Dermis microvascular lymphatic vessel endothelial cell (primary cell): Measurements from ENCODE around the gene ATP1A2. TPM values are rescaled to one million over a fixed set of nuclear protein-coding genes. Genes with fewer than 3 reads are reported as not detected.

Experiments
- DNase-seq, 2 donors: peaks; one replicate each; pipeline versions ENCODE4 v3.0.0 to v3.0.0-alpha.2; 2010; ENCODE audit warnings: low read depth in 2 of 2
- total RNA-seq: library from RNA; depleted of rRNA; stranded (reverse); fragments of >200 nt; gene quantifications from 2 replicates; pipeline ENCODE4 v1.2.1, GENCODE V29; 2014

The ATP1A2 gene
- total RNA-seq, 1 donor from 2014 or later, result not detected

DNA sequence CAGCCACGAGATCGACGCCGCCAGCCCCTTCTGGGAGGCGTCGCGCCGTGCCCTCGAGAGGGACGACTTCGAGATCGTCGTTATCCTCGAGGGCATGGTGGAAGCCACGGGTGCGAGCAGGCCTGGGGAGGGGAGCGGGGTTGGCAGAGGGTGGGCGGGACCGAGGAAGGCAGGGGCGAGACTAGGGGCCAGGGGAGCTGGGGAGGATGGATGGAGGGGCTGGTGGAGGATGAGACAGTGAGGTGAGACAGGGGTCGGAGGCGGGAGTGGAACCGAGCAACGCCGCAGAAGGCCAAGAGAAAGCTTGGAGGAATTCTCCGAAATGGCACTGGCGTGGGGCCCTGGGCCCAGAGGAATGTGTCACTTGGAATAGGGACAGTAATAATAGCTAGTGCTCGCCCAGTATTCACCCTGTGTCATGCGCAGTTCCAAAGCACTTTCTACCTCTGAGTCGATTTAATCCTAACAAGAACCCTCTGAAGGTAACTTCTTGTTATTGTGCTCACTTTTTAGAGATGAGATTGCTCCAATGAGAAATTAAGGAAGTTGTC, 30.7 kb upstream of the ATP1A2 start:
- DNase-seq, result no peak

DNA sequence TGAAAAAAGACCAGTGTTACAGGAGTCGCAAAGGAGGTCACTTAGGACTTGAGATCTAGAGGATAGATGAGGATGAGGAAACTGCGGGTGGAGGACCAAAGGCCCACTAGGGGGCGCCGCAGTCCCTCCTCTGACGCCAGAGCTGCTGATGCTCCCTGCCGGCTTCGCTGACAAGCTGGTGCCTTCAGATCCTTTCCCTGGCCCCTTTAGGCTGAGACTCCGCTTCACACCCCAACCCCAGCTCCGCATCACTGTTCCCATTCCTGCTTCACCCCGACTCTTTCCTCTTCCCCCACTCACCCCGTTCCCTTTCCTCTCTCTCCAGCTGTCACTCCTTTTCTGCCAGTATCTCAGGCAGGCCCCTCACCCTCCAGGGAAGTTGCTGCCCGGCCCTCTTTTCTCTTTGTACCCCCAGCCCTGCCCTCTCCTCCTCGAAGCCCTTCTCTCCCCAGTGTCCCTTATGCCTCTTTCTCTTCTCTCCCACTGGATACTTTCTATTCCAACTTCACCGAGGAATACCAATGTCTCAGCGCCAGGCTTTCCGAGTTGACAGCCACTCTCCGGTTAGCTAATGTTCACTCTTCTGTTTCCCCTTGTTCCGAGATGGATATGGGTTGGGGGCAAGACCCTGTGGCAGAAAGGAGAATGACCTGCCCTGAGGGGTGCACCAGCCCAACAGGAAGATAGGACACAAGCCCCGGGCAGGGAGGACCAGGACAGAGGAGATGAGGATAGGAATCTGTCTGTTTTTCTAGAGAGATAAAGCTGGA, 29.7 kb upstream of the ATP1A2 start:
- peak in 1 of 2 donors; percentile 73 for DNase-seq

DNA sequence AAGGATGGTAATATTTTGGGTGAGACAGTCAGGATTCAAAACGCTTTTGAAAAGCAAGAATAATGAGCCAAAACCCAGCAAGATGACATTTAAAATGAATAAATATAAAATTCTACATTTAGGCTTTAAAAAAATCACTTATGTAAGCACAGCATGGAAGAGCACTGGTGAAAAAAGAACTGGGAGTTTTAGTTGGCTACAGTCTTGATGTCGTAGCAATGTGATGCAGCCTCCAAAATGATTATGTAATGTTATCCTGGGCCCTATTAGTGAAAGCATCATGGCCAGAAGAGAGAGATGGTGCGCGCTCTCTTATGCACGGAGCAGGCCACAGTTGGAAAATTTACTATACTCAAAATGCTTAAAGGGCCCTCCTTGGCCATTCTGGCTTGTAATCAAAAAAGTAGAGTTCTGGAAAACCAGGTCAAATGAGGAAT, 29.1 kb upstream of the ATP1A2 start:
- no peak for DNase-seq

DNA sequence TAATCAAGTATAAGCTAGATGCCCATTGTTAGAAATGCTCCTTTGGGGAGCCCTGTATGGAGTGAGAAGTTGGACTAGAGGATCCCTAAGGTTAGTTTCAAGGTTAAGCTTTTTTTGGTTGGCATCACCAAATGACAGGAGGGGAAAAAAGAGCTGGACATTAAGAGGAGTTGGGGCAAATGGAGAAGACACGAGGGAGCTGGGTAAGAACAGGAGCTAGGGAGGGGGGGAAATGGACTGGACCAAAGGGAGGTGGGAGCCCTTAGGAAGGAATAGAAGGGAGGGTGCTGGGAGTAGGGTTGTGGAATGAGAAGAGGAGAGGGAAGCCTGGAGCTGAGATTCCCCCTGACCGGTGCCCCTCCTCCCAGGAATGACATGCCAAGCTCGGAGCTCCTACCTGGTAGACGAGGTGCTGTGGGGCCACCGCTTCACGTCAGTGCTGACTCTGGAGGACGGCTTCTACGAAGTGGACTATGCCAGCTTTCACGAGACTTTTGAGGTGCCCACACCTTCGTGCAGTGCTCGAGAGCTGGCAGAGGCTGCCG, 28.4 kb upstream of the ATP1A2 start:
- no peak for DNase-seq

DNA sequence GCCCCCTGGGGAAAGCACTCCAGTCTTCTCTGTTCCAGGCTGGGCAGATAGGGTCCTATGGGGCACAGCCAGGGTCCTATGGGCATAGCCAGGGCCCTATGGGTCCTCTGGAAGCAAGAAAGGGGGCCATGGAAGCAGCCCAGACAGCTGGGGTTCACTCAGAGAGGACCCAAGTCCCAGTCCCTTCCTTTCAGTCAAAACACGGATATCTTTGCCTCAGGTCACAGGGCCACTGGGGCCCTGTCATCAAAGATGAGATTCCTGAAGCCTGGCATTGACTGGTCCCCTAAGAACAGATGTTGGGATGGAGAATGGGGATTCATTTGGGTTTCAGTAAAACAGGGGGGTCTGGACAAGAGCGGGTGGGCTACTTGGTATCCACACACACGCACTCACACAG, 25.7 kb upstream of the ATP1A2 start:
- DNase-seq, result no peak

DNA sequence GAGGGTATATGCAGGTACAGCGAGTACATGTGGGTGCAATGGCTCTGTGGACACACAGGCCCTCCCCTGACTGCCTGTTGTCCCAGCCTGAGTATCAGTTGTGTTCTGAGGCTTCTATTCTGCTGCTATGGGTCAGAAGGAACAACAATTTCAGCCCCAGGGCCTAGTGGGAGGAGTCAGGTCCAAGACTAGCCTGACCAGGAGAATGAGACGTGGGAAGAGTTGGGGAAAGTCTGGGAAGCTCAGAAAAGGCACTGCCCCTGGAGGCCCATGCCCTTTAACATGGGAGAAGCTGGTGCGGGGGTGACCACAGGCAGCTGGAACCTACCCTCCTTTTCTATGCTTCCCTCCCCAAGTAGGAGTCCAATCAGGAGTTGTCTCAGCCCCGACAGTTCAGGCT, 24.8 kb upstream of the ATP1A2 start:
- DNase-seq, result no peak

DNA sequence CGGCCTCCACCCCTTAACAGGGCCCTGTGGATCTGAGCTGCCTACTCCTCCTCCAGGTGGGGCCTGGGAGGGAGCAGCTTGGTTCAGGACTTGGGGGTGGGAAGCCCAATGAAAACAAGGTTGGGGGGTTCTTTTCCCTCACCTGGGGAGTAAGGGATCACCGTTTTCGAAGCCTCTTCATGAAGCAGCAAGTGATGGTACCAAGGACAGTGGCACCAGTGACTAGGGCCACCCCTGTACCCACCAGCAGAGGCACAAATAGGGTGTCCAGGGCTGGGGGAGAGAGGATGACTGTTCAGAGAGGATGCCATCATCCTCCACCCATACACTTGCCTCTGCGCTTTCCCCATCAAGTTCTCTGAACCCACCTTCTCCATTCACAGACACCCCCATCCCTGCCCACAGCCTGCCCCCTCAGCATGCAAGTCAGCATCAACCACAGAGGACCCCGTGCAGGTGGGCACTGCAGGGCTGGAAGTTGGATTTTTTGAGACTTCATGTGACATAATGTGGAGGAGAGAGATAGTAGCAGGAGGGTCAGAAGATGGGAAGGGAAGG, 23.8 kb upstream of the ATP1A2 start:
- DNase-seq, result no peak

DNA sequence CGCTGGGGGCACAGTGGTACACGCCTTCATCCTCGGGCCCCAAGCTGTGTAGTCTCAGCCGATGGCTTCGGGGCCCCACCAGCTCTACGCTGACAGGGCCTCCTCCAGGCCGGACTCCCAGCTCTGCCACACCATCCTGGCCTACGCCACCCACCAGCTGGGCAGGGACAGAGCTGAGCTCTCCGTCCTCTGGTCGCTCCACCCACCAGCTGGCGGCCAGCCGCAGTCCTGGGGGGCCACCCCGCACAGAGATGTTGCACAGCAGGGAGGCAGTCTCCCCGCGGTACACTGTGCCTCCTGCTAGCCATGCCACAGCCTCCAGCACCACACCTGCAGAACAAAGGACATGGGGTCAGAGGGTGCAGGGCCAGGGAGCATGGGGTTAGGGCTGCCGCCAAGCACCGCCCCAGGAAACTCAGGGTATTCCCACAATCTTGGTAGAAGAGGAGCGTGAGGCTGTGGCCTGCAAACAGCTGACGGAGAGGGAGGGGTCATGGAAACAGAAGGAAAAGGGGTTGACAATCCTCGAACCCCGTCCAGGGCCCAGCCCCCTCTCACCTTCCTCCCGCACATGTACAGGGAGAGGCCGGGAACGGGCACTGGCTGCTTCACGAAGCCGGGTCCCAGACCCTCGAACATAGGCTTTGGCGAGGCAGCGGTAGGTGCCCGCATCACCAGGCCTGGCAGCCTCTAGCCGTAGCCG, 23.0 kb upstream of the ATP1A2 start:
- DNase-seq, result no peak

DNA sequence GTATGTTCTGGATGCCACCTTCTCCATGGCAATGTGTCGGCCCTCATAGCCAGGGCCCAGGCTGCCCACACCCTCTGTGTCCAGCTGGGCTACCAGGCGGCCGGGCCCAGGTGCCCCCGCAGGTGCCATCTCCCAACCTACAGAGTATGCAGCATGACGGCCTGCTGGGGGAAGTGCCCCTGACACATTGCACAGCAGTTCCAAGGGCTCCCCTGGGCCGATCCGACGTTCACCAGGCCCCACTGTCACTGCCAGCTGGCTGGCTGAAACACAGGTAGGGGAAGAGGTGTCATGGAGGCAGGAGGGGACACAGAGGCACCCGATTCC, 22.5 kb upstream of the ATP1A2 start:
- no peak for DNase-seq

DNA sequence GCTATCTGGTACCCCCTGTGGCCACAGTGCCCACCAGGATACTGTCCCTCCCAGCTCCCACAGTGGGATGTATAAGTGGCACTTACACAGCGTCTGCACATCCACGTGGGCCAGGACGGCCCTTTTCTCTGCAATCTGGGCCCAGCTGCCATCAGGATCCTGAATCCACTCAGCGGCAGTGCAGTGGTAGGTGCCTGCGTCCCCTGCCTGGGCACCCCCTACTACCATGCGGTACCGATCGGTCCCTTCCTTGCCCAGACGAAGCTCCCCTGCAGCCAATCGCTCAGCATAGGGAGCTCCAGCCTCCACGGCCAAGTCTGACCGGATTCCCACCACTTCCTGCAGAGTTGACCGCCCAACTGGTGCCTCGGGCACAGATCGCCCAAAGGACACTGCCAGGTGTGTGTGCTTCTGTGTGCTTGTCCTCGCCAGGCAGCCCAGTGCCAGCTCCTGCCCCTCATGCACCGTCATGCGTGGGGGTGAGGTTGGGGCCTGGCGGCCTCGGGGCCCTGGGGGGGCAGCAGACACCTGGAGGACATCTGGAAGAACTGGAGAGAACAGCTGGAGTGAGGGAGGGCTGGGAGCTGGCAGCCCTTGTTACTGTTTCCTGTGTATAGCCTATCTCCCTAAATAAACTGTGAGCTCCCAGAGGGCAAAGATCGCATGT, 21.8 kb upstream of the ATP1A2 start:
- DNase-seq, result no peak

DNA sequence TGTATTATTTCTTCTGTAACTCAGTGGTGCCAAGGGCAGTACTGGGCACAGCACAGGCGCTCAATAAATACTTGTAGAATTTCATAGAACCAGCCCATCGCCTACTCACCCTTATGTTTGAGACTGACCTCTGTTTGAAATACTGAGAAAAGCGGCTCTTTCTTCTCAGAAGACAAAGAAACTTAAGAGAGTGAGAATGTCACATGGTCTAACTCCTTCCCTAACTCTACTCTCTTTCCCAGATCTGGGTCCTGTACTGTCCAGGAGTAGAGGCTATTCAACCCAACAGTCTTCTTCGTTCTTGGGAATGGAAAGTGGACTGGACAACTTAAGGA, 21.3 kb upstream of the ATP1A2 start:
- no peak for DNase-seq

DNA sequence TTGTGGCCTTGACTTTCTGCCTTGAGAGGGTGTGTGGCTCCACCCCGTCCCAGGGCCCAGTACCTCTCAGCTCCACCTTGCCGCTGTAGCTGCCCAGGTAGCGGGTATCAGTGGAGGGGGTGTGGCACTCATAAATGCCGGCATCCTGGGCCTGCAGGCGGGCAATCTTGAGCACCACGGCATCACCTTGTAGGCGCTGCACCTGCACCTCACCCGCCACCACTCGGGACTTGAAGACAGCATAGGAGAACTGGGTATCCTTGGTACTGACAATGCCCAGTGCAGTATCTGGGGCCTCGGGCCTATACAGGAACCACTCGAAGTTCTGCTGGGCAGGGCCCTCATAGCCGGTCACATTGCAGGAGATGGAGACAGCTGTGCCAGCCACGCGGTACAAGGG, 20.8 kb upstream of the ATP1A2 start:
- DNase-seq, result no peak

DNA sequence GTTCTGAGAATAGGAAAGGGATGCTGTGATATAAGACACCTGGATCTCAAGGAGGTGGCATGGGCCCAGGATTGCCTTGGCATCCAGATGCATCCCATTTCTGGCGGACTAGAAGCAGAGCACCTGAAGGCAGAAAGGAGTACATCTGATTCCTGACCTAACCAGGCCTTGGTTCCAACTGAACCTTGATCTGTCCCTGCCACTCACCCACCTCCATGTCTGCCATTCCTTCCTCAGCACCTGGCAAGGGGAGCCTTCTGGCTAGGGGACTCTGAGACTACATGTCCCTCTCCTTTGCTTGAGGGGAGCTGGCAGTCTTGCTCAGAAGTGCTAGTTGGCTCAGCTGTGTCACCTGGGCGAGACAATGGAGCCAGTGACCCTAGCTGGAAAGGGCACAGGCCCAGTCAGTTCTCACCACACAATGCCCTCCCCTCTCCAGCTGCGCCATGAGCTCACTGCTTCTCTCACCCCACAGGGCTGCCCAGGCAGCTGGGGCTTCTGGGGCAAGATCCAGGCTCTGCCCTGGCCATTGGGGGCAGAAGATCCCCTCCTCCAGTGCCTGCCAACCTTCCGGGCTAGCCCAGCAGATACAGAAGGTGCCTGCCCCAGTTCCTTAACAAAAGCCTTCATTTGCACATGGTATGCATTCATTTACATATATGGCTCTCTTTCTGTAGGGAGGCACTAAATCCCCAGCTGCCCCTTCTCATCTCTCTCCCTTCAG, 20.0 kb upstream of the ATP1A2 start:
- DNase-seq, result no peak

DNA sequence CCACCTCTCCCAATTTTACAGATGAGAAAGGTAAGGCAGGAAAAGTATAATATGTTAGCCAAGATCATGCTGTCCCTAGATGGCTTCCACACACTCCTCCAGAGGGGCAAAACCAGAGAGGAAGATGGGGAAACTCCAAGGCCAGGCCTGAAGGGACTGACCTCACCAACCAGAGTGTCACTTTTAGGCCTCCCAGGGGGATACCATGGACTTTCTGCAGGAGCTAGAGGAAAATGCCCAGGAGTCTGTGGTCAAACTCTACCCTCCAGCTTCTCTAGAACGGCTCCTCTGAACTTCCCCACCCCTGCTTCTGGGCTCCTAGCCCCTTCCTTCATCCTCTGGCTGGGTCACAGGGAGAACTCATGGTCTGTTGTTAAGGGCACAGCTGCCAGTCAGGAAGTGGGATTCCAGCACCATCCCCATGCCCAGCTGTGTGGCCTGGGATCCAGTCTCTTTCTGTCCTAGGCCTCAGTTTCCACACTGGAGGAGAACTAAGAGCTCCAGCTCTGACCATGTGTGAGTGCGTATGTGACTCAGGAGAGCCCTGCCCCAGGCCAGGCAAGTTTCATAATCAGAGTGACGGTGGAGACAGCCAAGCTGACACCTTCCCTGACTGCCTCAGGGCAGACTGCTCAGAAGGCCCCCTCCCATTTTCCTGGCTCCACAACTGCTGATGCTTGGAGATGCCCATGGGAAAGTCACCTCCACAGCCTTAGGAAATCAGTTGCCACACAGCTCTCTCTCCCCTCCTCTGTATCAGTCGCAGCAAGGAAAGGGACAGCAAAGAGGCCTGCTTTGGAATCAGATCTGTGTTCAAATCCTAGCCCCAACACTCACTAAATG, 19.1 kb upstream of the ATP1A2 start:
- DNase-seq, result no peak

DNA sequence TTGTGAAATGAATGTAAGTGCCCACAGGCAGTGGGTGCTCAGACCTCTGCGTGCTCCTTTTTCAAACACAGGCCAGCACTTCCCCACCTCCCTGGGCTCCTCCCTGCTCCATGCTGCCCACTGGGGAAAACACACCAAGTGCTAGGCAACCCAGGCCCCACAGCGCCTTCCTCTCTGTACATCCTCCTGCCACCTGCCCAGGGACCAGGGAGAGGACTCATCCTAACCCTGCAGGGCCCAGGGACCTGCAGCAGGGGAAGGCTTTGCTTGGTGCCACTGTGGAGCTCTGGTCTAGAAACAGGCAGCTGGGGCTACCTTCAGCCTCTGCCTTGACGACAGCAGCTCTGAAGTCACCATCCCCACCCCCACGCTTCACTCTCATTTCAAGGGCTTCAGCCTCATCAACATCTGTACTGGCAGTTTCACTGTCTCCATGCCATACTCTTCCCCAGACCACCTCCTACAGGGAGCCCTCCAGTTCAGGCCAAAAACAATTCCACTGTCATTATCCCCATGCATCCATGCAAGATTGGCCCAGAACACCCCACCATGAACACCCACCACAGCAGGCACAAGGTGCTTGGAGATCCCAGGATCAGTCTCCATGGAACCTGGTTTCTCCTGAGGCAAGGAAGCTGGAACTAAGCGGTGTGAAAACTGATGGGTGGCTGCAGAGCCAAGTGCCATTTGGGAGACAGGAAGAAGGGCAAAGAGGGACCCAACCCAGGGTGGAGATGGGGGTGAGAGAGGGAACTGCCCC, 18.2 kb upstream of the ATP1A2 start:
- DNase-seq, result no peak

DNA sequence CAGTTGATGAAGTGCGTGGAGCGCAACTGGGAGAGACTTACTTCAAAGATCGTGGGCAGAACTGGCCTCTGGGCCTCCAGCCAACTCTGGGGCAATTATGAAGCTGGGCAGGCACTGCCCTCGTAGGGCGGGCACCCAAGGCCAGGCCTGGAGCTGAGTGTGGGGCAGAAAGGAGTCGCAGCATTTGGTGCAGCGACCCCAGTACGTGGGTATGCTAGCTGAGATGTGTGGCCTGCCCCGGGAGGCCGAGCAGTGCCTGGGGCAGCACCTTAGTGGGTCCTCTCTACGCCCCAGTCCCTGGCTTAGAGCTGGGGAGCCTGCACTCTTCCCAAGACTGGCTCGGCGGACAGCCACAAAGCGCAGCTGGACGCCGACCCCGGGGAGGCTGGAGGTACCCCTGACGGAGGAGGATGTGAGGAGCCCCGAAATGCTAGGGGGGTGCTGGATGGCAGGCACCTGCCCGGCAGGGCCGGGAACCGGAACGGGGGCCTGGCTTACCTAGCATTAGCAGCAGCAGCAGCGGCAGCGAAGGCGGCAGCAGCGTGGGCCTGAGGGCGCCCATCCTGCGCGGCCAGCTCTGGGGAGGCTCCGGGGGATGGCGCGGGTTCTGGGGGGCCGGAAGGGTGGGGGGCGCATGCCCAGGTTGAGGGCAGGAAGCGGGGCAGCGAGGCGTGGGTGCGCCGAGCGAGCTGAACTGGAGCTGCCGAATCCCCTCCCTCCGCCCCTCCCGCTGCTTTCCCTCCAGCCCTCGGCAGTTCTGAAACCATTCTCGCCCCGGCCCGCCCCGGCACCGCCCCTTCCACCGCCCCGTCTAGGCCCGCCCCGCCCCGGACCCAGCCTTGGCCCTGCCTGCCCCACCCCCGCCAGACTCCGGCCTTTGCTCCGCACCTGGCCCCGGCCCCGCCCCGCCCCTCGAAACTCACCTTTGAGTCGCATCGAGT, 17.4 kb upstream of the ATP1A2 start, which contains the start of gene IGSF8:
Gene IGSF8, minus strand, starts transcription at position 709 of the 941 bp plus-strand sequence. Its CDS starts 147 bp downstream, at position 562.
- DNase-seq, result peak; percentile 49 to 79

DNA sequence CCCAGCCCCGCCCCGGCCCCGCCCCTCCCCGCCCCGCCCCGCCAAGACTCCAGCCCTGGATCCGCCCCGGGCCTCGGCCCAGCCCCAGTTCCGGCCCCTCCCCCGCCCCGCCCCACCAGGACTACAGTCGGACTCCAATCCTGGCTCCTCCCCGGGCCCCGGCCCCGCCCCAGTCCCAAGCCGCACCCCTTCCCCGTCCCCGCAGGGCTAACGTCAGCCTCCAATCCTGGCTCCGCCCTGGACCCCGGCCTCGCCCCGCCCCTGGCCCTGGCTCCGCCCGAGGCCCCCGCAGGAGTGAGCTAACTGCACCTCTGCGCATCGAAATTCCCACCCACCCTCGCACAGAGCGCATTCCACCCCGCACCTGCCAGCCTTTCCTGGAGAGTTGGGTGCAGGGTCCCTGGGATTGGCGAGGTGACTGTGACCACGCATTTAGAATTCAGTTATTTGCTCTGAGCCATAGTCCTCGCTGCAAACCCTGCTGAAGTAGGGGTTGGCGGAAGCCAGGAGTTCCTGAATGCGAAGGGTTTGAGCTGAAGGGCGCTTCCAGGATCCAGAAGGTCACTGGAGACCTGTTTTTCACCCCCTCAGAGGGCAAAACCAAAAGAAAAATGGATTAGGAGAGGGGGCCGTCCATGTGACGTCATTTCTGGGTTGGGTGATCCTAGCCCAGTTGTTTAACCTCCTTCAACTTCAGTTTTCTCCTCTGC, 16.6 kb upstream of the ATP1A2 start:
- peak; percentile 79 to 93 for DNase-seq
